Thymus (tissue), 11 donors: ENCODE results near the gene TRMT11. TPM values are rescaled to one million over a fixed set of nuclear protein-coding genes. Genes with fewer than 3 reads are reported as not detected.

Experiments
- DNase-seq, 9 donors: peaks; one replicate each; pipeline ENCODE4 v3.0.0-alpha.2; 2013; ENCODE audit warnings: low spot score in 9 of 9, low read depth in 6 of 9, missing footprints in 1 of 9
- H3K27ac ChIP-seq, 2 donors: one replicate each; pipeline ENCODE4 v1.5.1; 2013; ENCODE audit warnings: control low read depth in 1 of 2, low read depth in 1 of 2, low read length in 1 of 2, mild to moderate bottlenecking in 1 of 2, moderate library complexity in 1 of 2
- H3K27me3 ChIP-seq, 2 donors: one replicate each; pipeline ENCODE4 v1.5.1; 2013; ENCODE audit warnings: low read length in 1 of 2; ENCODE audit not compliant: control insufficient read depth in 2 of 2, insufficient read depth in 1 of 2
- H3K36me3 ChIP-seq, 2 donors: one replicate each; pipeline ENCODE4 v1.5.1; 2013; ENCODE audit warnings: low read length in 1 of 2, mild to moderate bottlenecking in 1 of 2, moderate library complexity in 1 of 2; ENCODE audit not compliant: control insufficient read depth in 2 of 2, insufficient read depth in 2 of 2
- H3K4me1 ChIP-seq, 2 donors: one replicate each; pipeline ENCODE4 v1.5.1; 2013; ENCODE audit warnings: low read length in 2 of 2; ENCODE audit not compliant: control insufficient read depth in 2 of 2, insufficient read depth in 2 of 2
- H3K4me3 ChIP-seq, 2 donors: one replicate each; pipeline ENCODE4 v1.5.1; 2013; ENCODE audit warnings: low read length in 2 of 2, control low read depth in 1 of 2, mild to moderate bottlenecking in 1 of 2
- H3K9me3 ChIP-seq, 2 donors: one replicate each; pipeline ENCODE4 v1.5.1; 2013; ENCODE audit warnings: low read length in 1 of 2, mild to moderate bottlenecking in 1 of 2; ENCODE audit not compliant: control insufficient read depth in 2 of 2, insufficient read depth in 1 of 2
- WGBS: extraction: QIAGEN DNeasy Blood & Tissue Kit; methylation state at CpG from one replicate; pipeline ENCODE4 v1.1.7; 2013; 5-methylcytosine and 5-hydroxymethylcytosine counted together
- polyA plus RNA-seq: library from polyadenylated mRNA; stranded (reverse); fragments of 200-250 nt; gene quantifications from one replicate; pipeline ENCODE4 v1.2.3, GENCODE V29; 2013
- total RNA-seq: library from RNA; stranded (reverse); fragments of 120-200 nt; gene quantifications from one replicate; pipeline ENCODE4 v1.2.4, GENCODE V29; 2013
- donor health status: healthy.

The TRMT11 gene
- total and polyA plus RNA-seq, 2 donors, result 21.0 to 27.3 TPM

DNA sequence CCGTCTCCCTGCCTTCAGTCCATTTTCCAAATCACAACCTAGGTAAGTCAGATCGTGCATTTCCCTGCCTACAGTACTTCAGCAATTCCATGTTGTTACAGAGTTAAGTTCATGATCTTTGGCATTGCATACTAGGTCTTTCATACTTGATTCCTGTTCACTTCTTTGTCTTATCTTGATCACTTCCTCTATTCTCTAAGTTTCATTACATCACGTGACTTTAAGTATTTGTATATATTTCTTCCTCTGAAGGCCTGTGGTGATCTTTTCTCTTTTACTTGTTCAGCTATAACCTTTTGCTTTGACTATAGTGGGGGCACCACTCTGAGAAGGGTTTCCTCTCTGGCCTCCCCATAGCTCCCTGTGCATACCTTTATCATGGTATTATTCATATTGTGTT lies 100.2 kb downstream of the TRMT11 start:
- Histone ChIP-seq H3K4me1 (no peaks in the 10 kb centered on the region), H3K27me3 (no peaks in the 10 kb centered on the region), H3K4me3 (no peak overlapping the region), H3K9me3 (no peaks in the 10 kb centered on the region), H3K27ac (no peak overlapping the region), H3K36me3 (no peaks in the 10 kb centered on the region)
- WGBS, result 88% methylated on average over 3 of the region's 3 CpGs
- DNase-seq, result no peak

Other genes with a start within 250 kb of the TRMT11 start
- gene HEY2, start 236.9 kb upstream of the TRMT11 start, total RNA-seq, result 0.24 TPM
- 2.8 TPM for gene HEY2, start 236.9 kb upstream of the TRMT11 start, polyA plus RNA-seq
- 8.4 TPM for gene NCOA7, start 195.6 kb upstream of the TRMT11 start, total RNA-seq
- gene NCOA7, start 195.6 kb upstream of the TRMT11 start, polyA plus RNA-seq, result 15.8 TPM
- gene HINT3, start 29.8 kb upstream of the TRMT11 start, total RNA-seq, result 11.1 TPM
- gene HINT3, start 29.8 kb upstream of the TRMT11 start, polyA plus RNA-seq, result 8.6 TPM